ENCODE measurements around the gene OR6C68.
"Not testable (repeated sequence)": the region's sequence is repeated elsewhere in the genome, so short reads cannot be mapped to it uniquely, and the experiment has no call there.

The OR6C68 gene

DNA sequence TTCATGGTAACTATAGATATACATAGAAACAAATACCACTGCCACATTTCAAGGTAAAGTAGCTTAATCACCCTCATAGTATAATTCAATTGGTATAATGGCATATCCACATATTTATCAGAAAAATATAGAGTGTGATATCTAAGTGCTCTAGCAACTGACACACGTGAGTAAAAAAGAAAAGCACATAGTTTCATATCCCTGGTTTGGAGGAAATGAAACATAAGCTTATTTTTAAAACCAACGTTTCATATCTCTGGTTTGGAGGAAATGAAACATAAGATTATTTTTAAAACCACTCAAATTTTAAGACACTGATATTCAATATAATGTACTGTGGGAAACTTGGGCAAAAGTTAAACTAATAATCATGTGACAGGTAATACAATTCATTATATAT is 24.3 kb upstream of the OR6C68 start:
- H3K4me3 ChIP-seq (ENCODE audit: low read depth, low read length), result no peak overlapping the region
- no peak overlapping the region for H3K27ac ChIP-seq
- no peaks in the 10 kb centered on the region for H3K79me2 ChIP-seq
- no peaks in the 10 kb centered on the region for H3K27me3 ChIP-seq (ENCODE audit: control insufficient read depth, insufficient read depth, low read length)
- no peak overlapping the region for H3K9ac ChIP-seq
- H2AFZ ChIP-seq, result no peak overlapping the region
- H3K36me3 ChIP-seq (ENCODE audit: control insufficient read depth, insufficient read depth, low read length), result no peaks in the 10 kb centered on the region
- TF ChIP-seq, protein P1, sequence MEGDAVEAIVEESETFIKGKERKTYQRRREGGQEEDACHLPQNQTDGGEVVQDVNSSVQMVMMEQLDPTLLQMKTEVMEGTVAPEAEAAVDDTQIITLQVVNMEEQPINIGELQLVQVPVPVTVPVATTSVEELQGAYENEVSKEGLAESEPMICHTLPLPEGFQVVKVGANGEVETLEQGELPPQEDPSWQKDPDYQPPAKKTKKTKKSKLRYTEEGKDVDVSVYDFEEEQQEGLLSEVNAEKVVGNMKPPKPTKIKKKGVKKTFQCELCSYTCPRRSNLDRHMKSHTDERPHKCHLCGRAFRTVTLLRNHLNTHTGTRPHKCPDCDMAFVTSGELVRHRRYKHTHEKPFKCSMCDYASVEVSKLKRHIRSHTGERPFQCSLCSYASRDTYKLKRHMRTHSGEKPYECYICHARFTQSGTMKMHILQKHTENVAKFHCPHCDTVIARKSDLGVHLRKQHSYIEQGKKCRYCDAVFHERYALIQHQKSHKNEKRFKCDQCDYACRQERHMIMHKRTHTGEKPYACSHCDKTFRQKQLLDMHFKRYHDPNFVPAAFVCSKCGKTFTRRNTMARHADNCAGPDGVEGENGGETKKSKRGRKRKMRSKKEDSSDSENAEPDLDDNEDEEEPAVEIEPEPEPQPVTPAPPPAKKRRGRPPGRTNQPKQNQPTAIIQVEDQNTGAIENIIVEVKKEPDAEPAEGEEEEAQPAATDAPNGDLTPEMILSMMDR (IDR thresholded peaks at IDR 0.05), result no peak
- no peaks in the 10 kb centered on the region for H3K4me1 ChIP-seq
- no peak overlapping the region for H3K4me2 ChIP-seq (ENCODE audit: low read length)
- no peaks in the 10 kb centered on the region for H3K9me3 ChIP-seq (ENCODE audit: control insufficient read depth, low read length)

DNA sequence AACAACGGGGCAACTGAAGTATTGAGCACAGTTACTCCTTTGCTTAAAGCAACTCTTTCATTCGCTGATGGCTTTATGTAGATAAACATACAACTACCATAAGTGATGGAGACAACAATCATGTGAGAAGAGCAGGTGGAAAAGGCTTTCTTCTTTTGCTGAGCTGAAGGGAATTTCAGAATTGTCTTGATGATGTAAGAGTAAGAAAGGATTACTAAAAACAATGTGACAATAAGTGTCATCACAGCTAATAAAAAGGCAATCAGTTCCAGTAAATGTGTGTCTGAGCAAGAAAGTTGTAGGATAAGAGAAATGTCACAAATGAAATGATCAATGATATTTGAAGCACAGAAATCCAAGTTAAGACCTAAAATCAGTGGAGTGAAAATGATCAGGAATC is 22.9 kb upstream of the OR6C68 start:
- no peak overlapping the region for H2AFZ ChIP-seq
- no peaks in the 10 kb centered on the region for H3K4me1 ChIP-seq
- H3K27ac ChIP-seq, result no peak overlapping the region
- no peaks in the 10 kb centered on the region for H3K36me3 ChIP-seq (ENCODE audit: control insufficient read depth, insufficient read depth, low read length)
- H3K4me2 ChIP-seq (ENCODE audit: low read length), result no peak overlapping the region
- H3K4me3 ChIP-seq (ENCODE audit: low read depth, low read length), result no peak overlapping the region
- no peak overlapping the region for H3K9ac ChIP-seq
- no peaks in the 10 kb centered on the region for H3K79me2 ChIP-seq
- no peaks in the 10 kb centered on the region for H3K27me3 ChIP-seq (ENCODE audit: control insufficient read depth, insufficient read depth, low read length)
- H3K9me3 ChIP-seq (ENCODE audit: control insufficient read depth, low read length), result no peaks in the 10 kb centered on the region
- TF ChIP-seq, protein P1 (IDR thresholded peaks at IDR 0.05), result no peak

DNA sequence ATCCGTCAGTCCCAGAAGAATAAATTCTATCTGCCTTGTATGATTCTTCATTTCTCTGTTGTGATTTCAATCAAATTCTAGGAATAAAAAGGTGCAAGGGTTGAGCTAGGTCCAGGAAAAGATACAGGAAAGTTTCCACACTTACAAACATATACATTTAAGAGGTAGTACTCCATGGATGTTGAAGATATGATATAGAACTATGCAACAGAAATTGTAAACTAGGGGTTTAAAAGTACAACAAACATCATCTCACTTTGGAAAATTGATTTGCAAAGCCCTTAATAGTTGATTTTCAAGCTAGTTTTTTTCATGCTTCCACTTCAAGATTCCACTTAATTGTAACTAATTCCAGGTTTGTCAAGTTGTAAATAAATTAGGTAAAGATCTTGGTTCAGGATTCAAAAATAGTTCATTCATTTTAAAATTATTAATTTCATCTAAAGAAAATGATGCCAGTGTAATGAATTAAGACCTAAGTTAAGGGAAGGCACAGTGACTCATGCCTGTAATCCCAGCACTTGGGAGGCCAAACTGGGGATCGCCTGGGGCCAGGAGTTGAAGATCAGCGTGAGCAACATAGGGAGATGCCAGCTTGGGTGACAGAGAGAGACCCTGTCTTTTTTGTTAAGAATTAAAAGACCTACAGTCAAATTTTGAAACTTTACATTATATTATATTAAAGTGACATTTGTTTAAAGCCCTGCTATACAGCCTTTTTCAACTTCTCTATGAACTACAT is 21.9 kb upstream of the OR6C68 start, which contains the start of gene OR6C70:
TSS of gene OR6C70 (minus strand) at position 51 of the 742 bp plus-strand sequence. CDS start at position 51, 0 bp downstream.
- no peak within 1 kb of the TSS for H2AFZ ChIP-seq
- TF ChIP-seq, protein P1 (IDR thresholded peaks at IDR 0.05), result no peak
- no peaks in the 10 kb centered on the region for H3K9me3 ChIP-seq (ENCODE audit: control insufficient read depth, low read length)
- no peaks in the 10 kb centered on the region for H3K36me3 ChIP-seq (ENCODE audit: control insufficient read depth, insufficient read depth, low read length)
- no peaks in the 10 kb centered on the region for H3K79me2 ChIP-seq
- H3K4me3 ChIP-seq (ENCODE audit: low read depth, low read length), result no peak within 1 kb of the TSS
- H3K9ac ChIP-seq, result no peak within 1 kb of the TSS
- no peak within 1 kb of the TSS for H3K4me2 ChIP-seq (ENCODE audit: low read length)
- no peak within 1 kb of the TSS for H3K27ac ChIP-seq
- H3K4me1 ChIP-seq, result no peaks in the 10 kb centered on the region
- H3K27me3 ChIP-seq (ENCODE audit: control insufficient read depth, insufficient read depth, low read length), result no peaks in the 10 kb centered on the region

DNA sequence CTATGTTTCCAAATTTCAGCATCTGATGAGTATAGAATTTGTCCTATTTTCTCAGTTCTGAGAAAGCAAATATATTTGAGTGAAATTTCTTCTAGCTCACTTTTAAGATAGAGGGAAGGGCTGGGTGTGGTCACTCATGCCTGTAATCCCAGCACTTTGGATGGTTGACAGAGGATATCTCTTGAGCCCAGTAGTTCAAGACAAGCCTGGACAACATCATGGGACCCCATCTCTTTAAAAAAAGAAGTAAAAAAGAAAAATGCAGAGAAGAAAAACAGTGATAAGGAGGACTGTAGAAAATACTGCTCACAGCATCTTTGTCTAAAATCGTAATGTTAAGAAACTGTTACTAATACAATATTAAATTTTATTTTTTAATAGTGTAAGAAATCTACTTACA is 19.9 kb upstream of the OR6C68 start:
- Histone ChIP-seq H3K4me2 (ENCODE audit: low read length) (no peak overlapping the region), H3K27ac (no peak overlapping the region), H3K4me3 (ENCODE audit: low read depth, low read length) (no peak overlapping the region), H2AFZ (no peak overlapping the region), H3K9me3 (ENCODE audit: control insufficient read depth, low read length) (no peaks in the 10 kb centered on the region), H3K9ac (no peak overlapping the region), H3K27me3 (ENCODE audit: control insufficient read depth, insufficient read depth, low read length) (no peaks in the 10 kb centered on the region), H3K4me1 (no peaks in the 10 kb centered on the region), H3K79me2 (no peaks in the 10 kb centered on the region), H3K36me3 (ENCODE audit: control insufficient read depth, insufficient read depth, low read length) (no peaks in the 10 kb centered on the region)
- TF ChIP-seq, protein P1 (IDR thresholded peaks at IDR 0.05), result no peak

DNA sequence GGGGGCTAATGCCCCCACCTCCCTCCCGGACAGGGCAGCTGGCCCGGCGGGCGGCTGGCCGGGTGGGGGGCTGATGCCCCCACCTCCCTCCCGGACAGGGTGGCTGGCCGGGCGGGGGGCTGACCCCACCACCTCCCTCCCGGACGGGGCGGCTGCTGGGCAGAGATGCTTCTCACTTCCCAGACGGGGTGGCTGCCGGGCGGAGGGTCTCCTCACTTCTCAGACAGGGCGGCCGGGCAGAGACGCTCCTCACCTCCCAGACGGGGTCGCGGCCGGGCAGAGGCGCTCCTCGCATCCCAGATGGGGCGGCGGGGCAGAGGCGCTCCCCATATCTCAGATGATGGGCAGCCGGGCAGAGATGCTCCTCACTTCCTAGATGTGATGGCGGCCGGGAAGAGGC is 13.0 kb upstream of the OR6C68 start:
- H3K27me3 ChIP-seq (ENCODE audit: control insufficient read depth, insufficient read depth, low read length); H3K27ac ChIP-seq; H2AFZ ChIP-seq; H3K4me2 ChIP-seq (ENCODE audit: low read length); H3K4me3 ChIP-seq (ENCODE audit: low read depth, low read length); H3K4me1 ChIP-seq; H3K36me3 ChIP-seq (ENCODE audit: control insufficient read depth, insufficient read depth, low read length); H3K79me2 ChIP-seq; H3K9me3 ChIP-seq (ENCODE audit: control insufficient read depth, low read length); H3K9ac ChIP-seq: not testable (repeated sequence)

DNA sequence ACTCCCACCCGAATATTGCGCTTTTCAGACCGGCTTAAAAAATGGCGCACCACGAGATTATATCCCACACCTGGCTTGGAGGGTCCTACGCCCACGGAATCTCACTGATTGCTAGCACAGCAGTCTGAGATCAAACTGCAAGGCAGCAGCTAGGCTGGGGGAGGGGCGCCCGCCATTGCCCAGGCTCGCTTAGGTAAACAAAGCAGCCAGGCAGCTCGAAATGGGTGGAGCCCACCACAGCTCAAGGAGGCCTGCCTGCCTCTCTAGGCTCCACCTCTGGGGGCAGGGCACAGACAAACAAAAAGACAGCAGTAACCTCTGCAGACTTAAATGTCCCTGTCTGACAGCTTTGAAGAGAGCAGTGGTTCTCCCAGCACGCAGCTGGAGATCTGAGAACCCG is 7.9 kb upstream of the OR6C68 start:
- not testable (repeated sequence) for H3K27ac ChIP-seq; H3K4me3 ChIP-seq (ENCODE audit: low read depth, low read length); H3K9me3 ChIP-seq (ENCODE audit: control insufficient read depth, low read length); H3K36me3 ChIP-seq (ENCODE audit: control insufficient read depth, insufficient read depth, low read length); H2AFZ ChIP-seq; H3K79me2 ChIP-seq; H3K4me1 ChIP-seq; H3K27me3 ChIP-seq (ENCODE audit: control insufficient read depth, insufficient read depth, low read length); H3K9ac ChIP-seq; H3K4me2 ChIP-seq (ENCODE audit: low read length)
